ENCODE data around the gene NPFFR1. TPM values are rescaled to one million over a fixed set of nuclear protein-coding genes. Genes with fewer than 3 reads are reported as not detected.

The NPFFR1 gene
- polyA plus RNA-seq, 3 donors from 2014 or later: not detected

DNA sequence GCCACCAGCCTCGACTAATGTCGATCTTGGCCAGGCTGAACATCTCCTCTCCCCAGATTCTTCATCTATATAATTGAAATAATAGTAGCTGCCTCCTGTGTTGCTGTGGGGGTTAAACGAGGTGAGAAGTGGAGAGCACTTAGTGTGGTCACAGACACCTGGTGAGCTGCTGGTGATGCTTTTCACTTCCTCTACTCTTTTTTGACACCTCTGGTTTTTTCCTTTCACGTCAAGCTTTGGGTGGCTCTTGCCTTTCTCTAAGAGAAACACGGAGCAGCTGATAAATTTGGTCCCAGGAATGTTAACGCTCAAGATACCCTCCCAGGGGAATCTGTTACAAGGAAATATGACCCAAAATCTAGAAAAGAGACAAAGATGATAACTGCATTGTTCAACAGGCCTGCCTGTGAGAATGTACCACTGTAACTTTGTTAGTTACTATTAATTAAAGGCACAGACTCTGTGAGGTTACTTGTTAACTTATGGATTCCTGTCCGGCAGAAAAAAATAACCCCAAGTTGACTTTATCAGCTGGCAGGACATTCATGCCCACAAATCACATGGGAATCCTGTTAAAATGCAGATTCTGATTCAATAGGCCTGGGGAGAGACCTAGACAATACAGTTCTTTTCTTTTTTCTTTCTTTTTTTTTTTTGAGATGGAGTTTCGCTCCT is 9.5 kb upstream of the NPFFR1 start:
- peak overlapping the region in 2 of 6 donors; percentile 18 to 40 for H3K27ac Mint-ChIP-seq

DNA sequence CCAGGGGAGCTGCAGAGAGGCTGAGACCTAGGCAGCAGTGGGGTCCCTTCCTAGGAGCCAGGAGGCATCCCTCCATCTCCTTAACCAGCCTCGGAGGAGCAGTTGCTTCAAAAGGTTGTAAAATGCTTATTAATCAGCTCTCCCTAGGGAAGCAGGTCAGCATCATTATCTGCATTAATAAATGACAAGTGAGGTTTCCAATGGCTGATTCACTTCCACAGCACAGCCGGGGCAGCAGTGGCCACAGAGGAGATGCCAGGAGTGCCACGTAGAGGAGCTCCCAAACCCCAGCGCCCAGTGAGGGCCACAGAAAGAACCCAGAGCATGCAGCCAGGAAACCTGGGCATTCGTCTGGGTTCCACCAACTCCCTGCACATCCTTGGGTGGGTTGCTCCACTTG is 8.2 kb upstream of the NPFFR1 start:
- Mint-ChIP-seq H3K4me1 (peaks cover 9 to 10% of the 10 kb centered on the region in 2 donors), H3K4me3 (no peak overlapping the region), H3K27me3 (ENCODE audit: low read depth in 3 of 3) (peaks cover 0 to 6% (median 3%) of the 10 kb centered on the region in 3 donors), H3K27ac (no peak overlapping the region), H3K9me3 (no peaks in the 10 kb centered on the region), H3K36me3 (no peaks in the 10 kb centered on the region)
- DNase-seq: no peak

More for the DNA sequence above, 9.5 kb upstream of the NPFFR1 start:
- Mint-ChIP-seq H3K4me1 (peaks cover 9 to 10% of the 10 kb centered on the region in 2 donors), H3K9me3 (no peaks in the 10 kb centered on the region), H3K4me3 (peak overlapping the region in 1 of 5 donors; percentile 20), H3K27me3 (ENCODE audit: low read depth in 3 of 3) (peaks cover 0 to 6% (median 2%) of the 10 kb centered on the region in 3 donors), H3K36me3 (no peaks in the 10 kb centered on the region)
- DNase-seq: peak; percentile 7 to 14 (median 9)

DNA sequence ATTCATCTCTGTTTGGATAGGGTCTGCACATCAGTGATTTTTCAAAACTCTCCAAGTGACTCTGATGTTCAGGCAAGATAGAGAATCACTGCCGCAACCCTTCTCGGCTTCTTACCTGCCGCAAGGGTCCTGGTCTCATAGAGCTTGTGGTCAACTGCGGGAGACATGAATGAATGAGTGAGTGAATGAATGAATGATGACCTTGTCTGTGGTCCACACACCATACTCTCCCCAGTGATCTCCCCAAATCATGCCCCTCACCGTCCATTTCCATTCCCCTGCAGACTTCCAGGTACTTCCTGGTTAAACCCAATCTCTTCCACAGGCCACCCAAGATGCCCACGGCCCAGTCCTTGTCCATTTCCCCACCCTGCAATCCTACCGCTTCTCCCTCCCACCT is 5.9 kb upstream of the NPFFR1 start:
- Mint-ChIP-seq H3K4me1 (peaks cover 9 to 10% of the 10 kb centered on the region in 2 donors), H3K27me3 (ENCODE audit: low read depth in 3 of 3) (peaks cover 3 to 15% (median 12%) of the 10 kb centered on the region in 3 donors), H3K36me3 (no peaks in the 10 kb centered on the region), H3K4me3 (no peak overlapping the region), H3K9me3 (no peaks in the 10 kb centered on the region), H3K27ac (no peak overlapping the region)
- DNase-seq: no peak

DNA sequence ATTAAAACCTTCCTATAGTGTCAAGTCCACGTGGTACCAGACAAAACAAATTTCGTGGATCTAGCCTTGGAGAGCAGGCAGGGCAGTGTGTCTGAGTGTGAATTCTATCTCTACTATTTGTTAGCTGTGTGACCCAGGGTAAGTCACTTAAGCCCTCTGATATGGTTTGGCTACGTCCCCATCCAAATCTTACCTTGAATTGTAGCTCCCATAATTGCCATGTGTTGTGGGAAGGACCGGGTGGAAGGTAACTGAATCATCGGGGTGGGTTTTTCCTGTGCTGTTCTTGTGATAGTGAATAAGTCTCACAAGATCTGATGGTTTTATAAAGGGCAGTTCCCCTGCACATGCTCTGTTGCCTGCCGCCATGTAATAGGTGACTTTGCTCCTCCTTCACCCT is 2.8 kb upstream of the NPFFR1 start:
- Mint-ChIP-seq H3K9me3 (peaks cover 0 to 4% (median 0%) of the 10 kb centered on the region in 6 donors), H3K4me3 (no peak overlapping the region), H3K27me3 (ENCODE audit: low read depth in 3 of 3) (peaks cover 6 to 24% (median 15%) of the 10 kb centered on the region in 3 donors), H3K27ac (no peak overlapping the region), H3K4me1 (peaks cover 0 to 2% of the 10 kb centered on the region in 2 donors), H3K36me3 (peaks cover 0 to 4% (median 0%) of the 10 kb centered on the region in 3 donors)
- DNase-seq: no peak

DNA sequence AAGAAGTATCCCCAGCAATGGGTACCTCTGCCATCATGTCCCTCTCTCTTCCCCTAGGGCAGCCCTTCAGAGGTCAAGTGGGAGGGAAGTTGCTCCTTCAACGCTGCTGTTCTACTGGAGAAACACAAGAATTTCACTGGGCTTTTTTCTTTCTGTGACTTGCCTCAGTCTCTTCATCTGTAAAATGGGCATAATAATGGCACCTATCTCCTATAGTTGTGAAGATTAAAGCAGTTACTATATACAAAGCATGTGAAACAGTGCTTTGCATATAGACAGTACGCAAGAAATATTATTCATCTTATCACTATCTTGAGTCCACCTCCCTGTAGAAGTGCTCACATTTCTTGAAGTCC is 1.6 kb upstream of the NPFFR1 start:
- peaks cover 9 to 25% (median 15%) of the 10 kb centered on the region in 3 donors for H3K27me3 Mint-ChIP-seq (ENCODE audit: low read depth in 3 of 3)
- no peak for DNase-seq
- no peak overlapping the region for H3K4me3 Mint-ChIP-seq
- H3K27ac Mint-ChIP-seq: no peak overlapping the region
- peaks cover 0 to 4% (median 0%) of the 10 kb centered on the region in 6 donors for H3K9me3 Mint-ChIP-seq
- H3K4me1 Mint-ChIP-seq: peaks cover 0 to 2% of the 10 kb centered on the region in 2 donors
- peaks cover 0 to 4% (median 0%) of the 10 kb centered on the region in 3 donors for H3K36me3 Mint-ChIP-seq

DNA sequence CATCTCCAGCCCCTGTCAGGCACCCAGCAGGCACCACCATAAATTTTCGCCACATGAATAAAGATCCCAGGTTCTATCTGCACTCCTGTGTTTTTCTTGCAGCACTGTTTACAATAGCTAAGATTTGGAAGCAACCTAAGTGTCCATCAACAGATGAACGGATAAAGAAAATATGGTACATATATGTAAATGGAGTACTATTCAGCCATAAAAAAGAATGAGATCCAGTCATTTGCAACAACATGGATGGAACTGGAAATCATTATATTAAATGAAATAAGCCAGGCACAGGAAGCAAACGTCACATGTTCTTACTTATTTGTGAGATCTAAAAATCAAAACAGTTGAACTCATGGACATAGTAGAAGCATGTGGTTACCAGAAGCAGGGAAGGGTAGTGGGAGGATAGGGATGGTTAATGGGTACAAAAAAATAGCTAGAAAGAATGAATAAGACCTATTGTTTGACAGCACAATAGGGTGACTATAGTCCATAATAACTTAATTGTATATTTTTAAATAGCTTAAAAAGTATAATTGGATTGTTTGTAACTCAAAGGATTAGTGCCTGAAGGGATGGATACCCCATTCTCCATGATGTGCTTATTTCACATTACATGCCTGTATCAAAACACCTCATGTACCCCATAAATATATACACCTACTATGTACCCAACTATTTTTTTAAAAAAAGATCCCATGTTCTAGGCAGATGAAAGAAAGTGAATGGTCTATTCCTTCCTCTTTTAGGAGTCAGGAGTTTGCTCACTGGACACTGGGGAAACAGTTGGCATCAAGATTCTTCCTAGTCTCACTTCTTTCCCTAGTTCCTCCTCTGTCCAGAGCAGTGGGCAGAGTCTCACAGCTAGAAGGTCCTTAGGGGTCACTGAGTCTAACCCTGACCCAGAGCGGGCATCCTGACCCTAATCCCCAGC is 1.0 kb upstream of the NPFFR1 start:
- H3K27ac Mint-ChIP-seq: no peak overlapping the region
- peaks cover 7 to 29% (median 17%) of the 10 kb centered on the region in 3 donors for H3K27me3 Mint-ChIP-seq (ENCODE audit: low read depth in 3 of 3)
- no peak overlapping the region for H3K4me3 Mint-ChIP-seq
- H3K36me3 Mint-ChIP-seq: peaks cover 0 to 4% (median 0%) of the 10 kb centered on the region in 3 donors
- peaks cover 0 to 2% of the 10 kb centered on the region in 2 donors for H3K4me1 Mint-ChIP-seq
- DNase-seq: no peak
- H3K9me3 Mint-ChIP-seq: peaks cover 0 to 4% (median 0%) of the 10 kb centered on the region in 6 donors

DNA sequence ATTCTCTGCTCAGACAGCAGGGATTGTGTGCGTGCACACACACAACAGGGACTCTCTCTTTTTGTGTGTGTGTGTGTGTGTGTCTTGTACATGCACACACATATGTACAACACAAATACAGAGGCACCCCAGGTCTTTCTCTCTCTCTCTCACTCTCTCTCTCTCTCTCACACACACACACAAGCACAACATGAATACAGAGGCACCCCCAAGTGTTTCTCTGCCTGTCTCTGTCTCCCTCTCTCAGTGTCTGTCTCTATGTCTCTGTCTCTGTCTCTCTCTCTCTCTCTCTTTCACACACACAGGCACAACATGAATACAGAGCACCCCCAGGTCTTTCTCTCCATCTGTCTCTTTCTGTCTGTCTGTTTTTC is 746 bp downstream of the NPFFR1 start:
- Mint-ChIP-seq H3K27me3 (ENCODE audit: low read depth in 3 of 3) (peaks cover 7 to 29% (median 17%) of the 10 kb centered on the region in 3 donors), H3K4me3 (no peak overlapping the region), H3K36me3 (peaks cover 0 to 4% (median 0%) of the 10 kb centered on the region in 3 donors), H3K9me3 (peaks cover 0 to 4% (median 0%) of the 10 kb centered on the region in 6 donors), H3K27ac (no peak overlapping the region), H3K4me1 (peaks cover 0 to 2% of the 10 kb centered on the region in 2 donors)
- DNase-seq: no peak

DNA sequence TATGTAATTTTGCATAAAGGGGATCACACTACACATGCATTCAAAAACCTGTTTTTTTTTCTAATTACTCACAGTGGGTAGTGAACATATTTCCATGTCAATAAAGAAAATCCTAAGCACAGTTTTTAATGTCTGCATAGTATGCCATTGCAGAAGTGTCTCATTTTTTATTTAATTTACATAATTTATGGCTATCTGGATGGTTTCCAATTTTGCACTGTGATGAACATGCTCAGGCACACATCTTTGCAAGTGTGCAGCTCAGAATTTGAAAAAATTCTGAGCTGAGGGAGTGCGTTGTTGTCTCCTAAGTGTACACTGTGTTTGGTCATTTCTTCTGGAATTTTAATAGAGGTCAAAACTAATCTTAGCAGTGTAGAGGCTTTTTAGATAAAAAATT is 2.2 kb downstream of the NPFFR1 start:
- no peak overlapping the region for H3K27ac Mint-ChIP-seq
- DNase-seq: no peak
- H3K36me3 Mint-ChIP-seq: peaks cover 0 to 4% (median 0%) of the 10 kb centered on the region in 3 donors
- H3K4me3 Mint-ChIP-seq: no peak overlapping the region
- H3K27me3 Mint-ChIP-seq (ENCODE audit: low read depth in 3 of 3): peaks cover 7 to 26% (median 17%) of the 10 kb centered on the region in 3 donors
- peaks cover 0 to 4% (median 0%) of the 10 kb centered on the region in 6 donors for H3K9me3 Mint-ChIP-seq
- H3K4me1 Mint-ChIP-seq: peaks cover 0 to 2% of the 10 kb centered on the region in 2 donors

DNA sequence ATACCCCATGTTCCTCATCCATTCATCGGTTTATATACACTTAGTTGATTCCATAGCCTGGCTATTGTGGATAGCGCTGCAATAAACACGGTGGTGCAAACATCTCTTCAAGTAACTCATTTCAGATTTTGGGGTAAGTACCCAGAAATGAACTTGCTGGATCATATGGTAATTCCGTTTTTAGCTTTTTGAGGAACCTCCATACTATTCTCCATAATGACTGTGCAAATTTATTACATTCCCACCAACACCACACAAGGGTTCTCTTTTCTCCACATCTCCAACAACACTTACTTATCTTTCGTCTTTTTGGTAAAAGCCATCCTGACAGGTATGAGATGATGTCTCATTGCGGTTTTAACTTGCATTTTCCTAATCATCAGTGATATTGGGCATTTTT is 3.7 kb downstream of the NPFFR1 start:
- H3K4me1 Mint-ChIP-seq: peaks cover 0 to 2% of the 10 kb centered on the region in 2 donors
- no peak overlapping the region for H3K4me3 Mint-ChIP-seq
- H3K27ac Mint-ChIP-seq: no peak overlapping the region
- H3K27me3 Mint-ChIP-seq (ENCODE audit: low read depth in 3 of 3): peaks cover 7 to 19% (median 8%) of the 10 kb centered on the region in 3 donors
- H3K36me3 Mint-ChIP-seq: peaks cover 0 to 4% (median 0%) of the 10 kb centered on the region in 3 donors
- DNase-seq: no peak
- H3K9me3 Mint-ChIP-seq: peaks cover 0 to 4% (median 0%) of the 10 kb centered on the region in 6 donors

DNA sequence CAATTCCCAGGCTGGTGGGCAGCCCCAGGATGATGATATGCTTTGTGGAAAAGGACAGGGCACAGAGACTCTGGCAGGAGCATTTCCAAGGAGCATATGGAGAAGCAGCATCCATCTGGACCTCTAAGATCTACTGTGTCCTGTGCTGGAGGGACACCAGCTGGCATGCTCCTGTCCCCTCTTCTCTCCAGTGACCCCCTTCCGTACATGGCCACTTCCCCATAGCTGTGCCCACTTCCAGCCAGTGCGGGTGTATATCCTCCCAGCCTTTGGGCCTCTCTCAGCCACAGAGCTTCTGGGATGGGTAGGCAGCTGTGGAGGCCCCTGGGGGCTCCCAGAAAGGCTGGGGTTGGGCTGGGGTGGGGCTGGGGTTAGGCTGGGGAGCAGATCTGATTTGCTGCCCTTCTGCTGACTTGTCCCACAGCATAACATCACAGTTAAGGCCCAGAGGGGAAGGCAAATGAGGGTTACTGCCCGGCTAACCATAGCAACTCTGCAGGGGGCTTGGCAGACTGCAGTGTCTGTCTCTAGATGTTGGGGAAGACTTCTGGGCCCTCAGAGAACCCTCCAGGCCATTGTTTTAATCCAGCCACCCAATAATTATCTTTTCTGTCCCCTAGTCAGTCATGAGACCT is 6.3 kb downstream of the NPFFR1 start:
- Mint-ChIP-seq H3K27ac (no peak overlapping the region), H3K9me3 (no peaks in the 10 kb centered on the region)
- no peak for DNase-seq

DNA sequence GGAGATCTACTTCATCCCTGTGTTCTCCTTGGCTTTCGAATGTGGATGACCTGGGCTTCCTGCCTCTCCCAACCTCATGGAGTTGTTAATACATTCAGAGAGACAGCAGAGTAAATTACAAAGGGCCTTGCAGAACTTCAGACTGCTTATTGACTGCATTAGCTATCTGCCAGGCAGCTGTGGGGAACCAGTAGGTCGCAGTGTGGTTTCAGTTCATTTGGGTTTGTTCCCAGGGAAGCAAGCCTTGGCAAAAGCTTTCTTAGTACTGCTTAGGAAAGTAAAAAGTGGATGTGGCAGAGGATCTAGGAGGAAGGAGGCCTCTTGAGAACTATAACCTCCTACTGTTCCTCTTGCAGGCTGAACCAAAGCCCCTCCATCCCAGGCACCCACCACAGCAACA is 9.2 kb downstream of the NPFFR1 start:
- Mint-ChIP-seq H3K9me3 (no peaks in the 10 kb centered on the region), H3K4me1 (peaks cover 8 to 9% of the 10 kb centered on the region in 2 donors), H3K27ac (no peak overlapping the region), H3K27me3 (ENCODE audit: low read depth in 3 of 3) (peaks cover 0 to 3% (median 2%) of the 10 kb centered on the region in 3 donors), H3K4me3 (no peak overlapping the region), H3K36me3 (no peaks in the 10 kb centered on the region)
- DNase-seq: no peak

More for the DNA sequence above, 6.3 kb downstream of the NPFFR1 start:
- H3K4me1 Mint-ChIP-seq: peaks cover 6 to 7% of the 10 kb centered on the region in 2 donors
- H3K4me3 Mint-ChIP-seq: no peak overlapping the region
- H3K27me3 Mint-ChIP-seq (ENCODE audit: low read depth in 3 of 3): peaks cover 2 to 7% (median 4%) of the 10 kb centered on the region in 3 donors
- no peaks in the 10 kb centered on the region for H3K36me3 Mint-ChIP-seq

DNA sequence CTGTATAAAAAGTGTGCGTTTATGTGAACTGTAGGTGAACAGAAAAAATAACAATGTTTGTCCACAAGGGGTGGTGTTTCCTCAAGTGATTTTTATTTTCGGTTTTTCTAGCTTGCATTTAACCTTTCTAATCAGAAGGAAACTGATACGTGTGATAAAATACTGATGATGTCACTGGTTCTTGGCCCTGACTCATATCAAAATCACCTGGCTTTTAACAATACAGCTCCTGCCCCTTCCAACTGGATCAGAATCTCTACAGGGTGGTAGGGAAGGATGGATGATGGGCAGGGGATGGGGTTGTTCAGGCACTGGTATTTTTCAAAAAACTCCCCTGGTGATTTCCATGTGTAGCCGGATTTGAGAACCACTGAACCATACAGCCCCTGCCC is 10.9 kb downstream of the NPFFR1 start:
- no peak overlapping the region for H3K27ac Mint-ChIP-seq
- peak; percentile 15 to 30 (median 16) for DNase-seq
- H3K4me3 Mint-ChIP-seq: peak overlapping the region in 2 of 5 donors; percentile 5 to 10
- no peaks in the 10 kb centered on the region for H3K9me3 Mint-ChIP-seq
- H3K4me1 Mint-ChIP-seq: peaks cover 8 to 9% of the 10 kb centered on the region in 2 donors
- no peaks in the 10 kb centered on the region for H3K36me3 Mint-ChIP-seq
- peaks cover 0 to 2% (median 2%) of the 10 kb centered on the region in 3 donors for H3K27me3 Mint-ChIP-seq (ENCODE audit: low read depth in 3 of 3)

All from immature natural killer cell (primary cell).